GM19324 (cell line): ENCODE data around the gene OSM.

Experiments
- ATAC-seq: cut with Tn5 transposase; IDR thresholded peaks from one replicate; pipeline ENCODE4 v1.9.1; 2021; ENCODE audit warnings: mild to moderate bottlenecking, moderate library complexity; ENCODE audit not compliant: unreplicated experiment, low FRiP score

The OSM gene

GRCh38 chr22:30214703-30215407 lies 51.8 kb downstream of the OSM start:
- ATAC-seq = no peak

GRCh38 chr22:30212996-30213441 lies 53.6 kb downstream of the OSM start:
- no peak for ATAC-seq
